Right cardiac atrium (tissue), 5 donors: ENCODE measurements around the gene DRG1. TPM values are rescaled to one million over a fixed set of nuclear protein-coding genes. Genes with fewer than 3 reads are reported as not detected.

ENCODE experiments used
- ATAC-seq, 2 donors: fragments of 200-7000 bp; cut with Tn5 transposase; one replicate each; pipeline versions ENCODE4 v1.8.0 to v1.9.1; 2020; ENCODE audit warnings: moderate library complexity in 2 of 2, mild to moderate bottlenecking in 1 of 2
- DNase-seq, 3 donors: peaks; one replicate each; pipeline ENCODE4 v3.0.0-alpha.2; 2020
- H3K27ac ChIP-seq: one replicate; pipeline ENCODE4 v1.5.1; 2013; ENCODE audit warnings: mild to moderate bottlenecking, low read length, control low read depth, moderate library complexity
- H3K27me3 ChIP-seq: one replicate; pipeline ENCODE4 v1.6.1; 2013; ENCODE audit not compliant: control insufficient read depth, insufficient read depth
- H3K4me1 ChIP-seq: one replicate; pipeline ENCODE4 v1.6.1; 2013; ENCODE audit warnings: low read length; ENCODE audit not compliant: control insufficient read depth, insufficient read depth
- H3K4me3 ChIP-seq: one replicate; pipeline ENCODE4 v1.5.1; 2013; ENCODE audit warnings: low read length, control low read depth
- H3K9me3 ChIP-seq: one replicate; pipeline ENCODE4 v1.6.1; 2013; ENCODE audit warnings: low read length; ENCODE audit not compliant: control insufficient read depth
- WGBS: extraction: QIAGEN DNeasy Blood & Tissue Kit; methylation state at CpG from one replicate; pipeline ENCODE4 v1.1.7; 2013; 5-methylcytosine and 5-hydroxymethylcytosine counted together
- intact Hi-C, 4 donors: fragments of 100-400 bp; cut with DNase I; formaldehyde crosslinking; loops; one replicate each; pipeline versions ENCODE4 v1.11.0 to v1.14.0; 2022 to 2023
- polyA plus RNA-seq: library from polyadenylated mRNA; stranded (reverse); fragments of 200-250 nt; gene quantifications from one replicate; pipeline ENCODE4 v1.2.3, GENCODE V29; 2013
- total RNA-seq, 4 donors: library from RNA; stranded (reverse); fragmentation: NEBNext Ultra II Directional; extraction: Animal tissue kit (Norgen Biotek cat#: 25700); gene quantifications; one replicate each; pipeline ENCODE4 v1.2.1, GENCODE V29; 2021
- donor health status: healthy with polysubstance abuse.
- donor health status: DM: no; HTN: yes; CAD: no.
- donor health status: DM: no; HTN: no; CAD: no.
- donor health status: DM: no; HTN: yes; CAD: no; lungs with severe emphysema.
- donor health status: DM: yes; HTN: yes; CAD: no.

Gene DRG1
- total and polyA plus RNA-seq, 5 donors: 48.0 to 73.3 (median 57.8) TPM

DNA sequence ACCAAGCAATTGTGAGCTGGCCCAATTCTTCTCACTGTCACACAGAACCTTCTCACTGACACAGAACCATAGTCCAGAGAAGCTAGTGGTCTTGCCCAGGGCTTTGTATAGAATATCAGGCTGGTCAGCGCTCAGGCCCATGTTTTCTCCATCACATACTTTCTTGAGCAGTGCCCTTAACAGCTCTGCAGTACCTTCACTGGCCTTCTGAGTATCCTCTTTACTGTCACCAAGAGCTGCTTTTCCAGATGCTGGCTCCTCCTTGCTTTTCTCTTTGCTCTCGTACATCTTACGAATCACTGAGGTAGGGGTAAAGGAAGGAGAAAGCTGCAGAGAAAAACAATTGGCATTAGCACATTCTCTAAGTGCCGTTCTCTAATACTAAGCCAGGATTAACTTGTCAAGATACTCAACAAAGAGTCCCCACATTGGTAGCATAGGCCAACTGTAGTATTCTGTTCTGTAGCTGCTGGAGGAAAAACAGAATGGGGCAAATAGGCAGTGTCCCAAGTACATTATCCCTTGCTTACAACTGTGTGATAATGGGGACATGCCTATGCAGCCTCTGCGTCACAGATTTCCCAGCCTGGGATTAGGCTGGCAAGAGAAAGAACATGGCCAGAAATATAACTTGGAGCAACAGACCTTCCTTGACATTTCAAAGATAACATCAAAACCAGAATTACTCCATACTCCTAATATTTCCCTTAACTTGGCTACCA lies 43.5 kb downstream of the DRG1 start:
- Histone ChIP-seq H3K27ac (peak overlapping the region; percentile 70), H3K4me1 (peaks cover 3% of the 10 kb centered on the region), H3K27me3 (no peaks in the 10 kb centered on the region), H3K9me3 (no peaks in the 10 kb centered on the region), H3K4me3 (no peak overlapping the region)
- ATAC-seq (peak; percentile 55 to 64), DNase-seq (peak in 1 of 3 donors; percentile 61)
- WGBS: 79% methylated on average over 5 of the region's 5 CpGs
- intact Hi-C loops: no loop called here

GRCh38 chr22:31443516-31443915 lies 44.1 kb downstream of the DRG1 start:
- Histone ChIP-seq H3K4me3 (no peak overlapping the region), H3K27me3 (no peaks in the 10 kb centered on the region), H3K9me3 (no peaks in the 10 kb centered on the region), H3K27ac (no peak overlapping the region), H3K4me1 (peaks cover 4% of the 10 kb centered on the region)
- no peak for ATAC-seq
- intact Hi-C loops: no loop called here
- DNase-seq: no peak
- WGBS: 78% methylated on average over 7 of the region's 7 CpGs

DNA sequence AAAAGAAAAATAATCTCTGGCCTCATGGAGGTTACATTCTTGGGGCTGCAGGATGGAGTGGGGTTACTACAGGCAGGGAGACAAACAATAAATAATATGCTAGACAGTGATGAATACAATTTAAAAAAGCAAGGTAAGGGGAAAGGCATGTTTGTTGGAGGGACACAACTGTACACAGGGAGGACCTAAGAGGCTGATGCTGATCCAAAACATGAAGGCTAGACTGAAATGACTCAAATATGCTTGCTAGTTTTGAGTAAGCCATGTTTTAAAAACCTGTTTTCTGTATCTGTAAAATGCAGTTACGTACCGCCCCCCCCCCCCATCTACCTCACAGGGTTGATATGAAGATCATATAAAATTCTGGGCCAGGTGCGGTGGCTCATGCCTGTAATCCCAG lies 46.2 kb downstream of the DRG1 start:
- DNase-seq: no peak
- 94% methylated on average over 3 of the region's 3 CpGs for WGBS
- H3K4me1 ChIP-seq: peaks cover 4% of the 10 kb centered on the region
- intact Hi-C loops: no loop called here
- no peak for ATAC-seq
- H3K9me3 ChIP-seq: no peaks in the 10 kb centered on the region
- no peak overlapping the region for H3K4me3 ChIP-seq
- no peaks in the 10 kb centered on the region for H3K27me3 ChIP-seq
- no peak overlapping the region for H3K27ac ChIP-seq

DNA sequence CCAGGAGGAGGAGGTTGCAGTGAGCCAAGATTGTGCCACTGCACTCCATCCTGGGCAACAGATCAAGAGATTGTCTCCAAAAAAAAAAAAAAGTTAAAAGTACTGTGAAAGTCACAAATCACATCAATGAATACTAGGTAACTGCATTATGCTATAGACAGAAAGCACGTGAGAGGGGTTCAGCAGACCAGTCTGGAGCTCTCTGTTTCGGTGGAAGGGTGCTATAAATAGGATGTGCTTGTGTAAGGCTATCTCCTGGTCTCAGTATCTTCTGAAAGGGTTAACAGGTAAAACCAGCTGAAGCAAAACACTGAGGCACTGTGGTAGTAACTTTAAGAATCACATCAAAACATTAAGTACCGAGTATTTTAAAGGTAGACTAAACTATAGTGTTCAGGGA lies 46.8 kb downstream of the DRG1 start:
- Histone ChIP-seq H3K27me3 (no peaks in the 10 kb centered on the region), H3K4me1 (peaks cover 4% of the 10 kb centered on the region), H3K4me3 (no peak overlapping the region), H3K27ac (no peak overlapping the region), H3K9me3 (no peaks in the 10 kb centered on the region)
- ATAC-seq: no peak
- DNase-seq: no peak
- intact Hi-C loops: no loop called here
- 68% methylated on average over 3 of the region's 3 CpGs for WGBS

GRCh38 chr22:31446767-31447166 lies 47.4 kb downstream of the DRG1 start:
- DNase-seq: no peak
- intact Hi-C loops: no loop called here
- Histone ChIP-seq H3K27me3 (no peaks in the 10 kb centered on the region), H3K4me1 (peaks cover 4% of the 10 kb centered on the region), H3K4me3 (no peak overlapping the region), H3K27ac (no peak overlapping the region), H3K9me3 (no peaks in the 10 kb centered on the region)
- WGBS: 83% methylated on average over 2 of the region's 2 CpGs
- ATAC-seq: no peak

- WGBS: 91% methylated on average over 3 of the region's 3 CpGs
- Histone ChIP-seq H3K27me3 (no peaks in the 10 kb centered on the region), H3K27ac (peak overlapping the region; percentile 23), H3K4me3 (no peak overlapping the region), H3K9me3 (no peaks in the 10 kb centered on the region), H3K4me1 (peaks cover 4% of the 10 kb centered on the region)
- intact Hi-C loops: no loop called here
- DNase-seq (no peak), ATAC-seq (no peak)
Measured at GRCh38 chr22:31447337-31447736, 47.9 kb downstream of the DRG1 start.

GRCh38 chr22:31448382-31448781 lies 49.0 kb downstream of the DRG1 start:
- Histone ChIP-seq H3K9me3 (no peaks in the 10 kb centered on the region), H3K27ac (peak overlapping the region; percentile 93), H3K4me1 (peaks cover 4% of the 10 kb centered on the region), H3K27me3 (no peaks in the 10 kb centered on the region), H3K4me3 (no peak overlapping the region)
- intact Hi-C loops: no loop called here
- ATAC-seq (peak in 1 of 2 donors; percentile 48), DNase-seq (no peak)
- WGBS: 48% methylated on average over 2 of the region's 2 CpGs

DNA sequence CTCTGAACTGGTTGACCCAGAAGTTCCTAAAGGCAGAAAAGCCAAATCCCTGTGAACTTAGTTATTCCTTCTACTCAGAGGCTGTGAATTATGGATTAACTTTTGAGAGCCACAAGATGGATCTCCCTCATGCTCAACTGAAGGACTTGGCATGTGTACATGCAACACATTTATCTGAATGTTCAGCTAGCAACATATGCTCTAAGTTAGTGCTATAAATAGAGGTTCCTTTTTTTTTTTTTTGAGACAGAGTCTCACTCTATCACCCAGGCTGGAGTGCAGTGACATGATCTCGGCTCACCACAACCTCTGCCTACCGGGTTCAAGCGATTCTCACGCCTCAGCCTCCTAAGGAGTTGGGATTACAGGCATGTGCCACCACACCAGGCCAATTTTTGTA lies 50.1 kb downstream of the DRG1 start:
- Histone ChIP-seq H3K4me1 (peaks cover 4% of the 10 kb centered on the region), H3K27ac (peak overlapping the region; percentile 72)

GRCh38 chr22:31451709-31452571 lies 52.5 kb downstream of the DRG1 start:
- Histone ChIP-seq H3K9me3 (no peaks in the 10 kb centered on the region), H3K4me1 (peaks cover 4% of the 10 kb centered on the region), H3K4me3 (no peak overlapping the region), H3K27ac (no peak overlapping the region), H3K27me3 (no peaks in the 10 kb centered on the region)
- DNase-seq: no peak
- no peak for ATAC-seq
- WGBS: 77% methylated on average over 5 of the region's 5 CpGs
- intact Hi-C loops: no loop called here

More for the DNA sequence above, 50.1 kb downstream of the DRG1 start:
- Histone ChIP-seq H3K9me3 (no peaks in the 10 kb centered on the region), H3K27me3 (no peaks in the 10 kb centered on the region), H3K4me3 (no peak overlapping the region)
- WGBS: 51% methylated on average over 4 of the region's 4 CpGs
- intact Hi-C loops: no loop called here
- DNase-seq (no peak), ATAC-seq (no peak)

- H3K4me3 ChIP-seq: no peak overlapping the region
- DNase-seq: no peak
- ATAC-seq: no peak
- H3K27ac ChIP-seq: no peak overlapping the region
- no peaks in the 10 kb centered on the region for H3K9me3 ChIP-seq
- H3K4me1 ChIP-seq: no peaks in the 10 kb centered on the region
- WGBS: 94% methylated on average over 3 of the region's 3 CpGs
- intact Hi-C loops: no loop called here
- no peaks in the 10 kb centered on the region for H3K27me3 ChIP-seq
Measured at GRCh38 chr22:31461699-31462098, 62.3 kb downstream of the DRG1 start.

GRCh38 chr22:31465307-31465706 lies 65.9 kb downstream of the DRG1 start:
- WGBS: 90% methylated on average over 2 of the region's 2 CpGs

More at GRCh38 chr22:31465307-31465706, 65.9 kb downstream of the DRG1 start:
- DNase-seq (no peak), ATAC-seq (no peak)
- no peak overlapping the region for H3K4me3 ChIP-seq
- no peaks in the 10 kb centered on the region for H3K27me3 ChIP-seq
- H3K9me3 ChIP-seq: no peaks in the 10 kb centered on the region
- intact Hi-C loops: no loop called here
- H3K4me1 ChIP-seq: no peaks in the 10 kb centered on the region
- H3K27ac ChIP-seq: no peak overlapping the region
